HepG2 (cell line): Measurements from ENCODE around the gene RERE. TPM values are rescaled to one million over a fixed set of nuclear protein-coding genes. Genes with fewer than 3 reads are reported as not detected.
A peak's percentile ranks its signal among the peaks of the same experiment; 100 is the strongest.

Source experiments
- CREB1 ChIP-seq, 2 experiments: fragments of 450-650 bp in 1 of 2; IDR thresholded peaks; 2 replicates each; pipeline ENCODE4 v1.6.1; 2016 to 2017; ENCODE audit warnings: control low read depth in 1 of 2, mild to moderate bottlenecking in 1 of 2, missing compliant biosample characterization in 1 of 2, missing genetic modification characterization in 1 of 2
- DZIP1 ChIP-seq: sonication (generic); formaldehyde crosslinking; IDR thresholded peaks from 2 replicates; pipeline ENCODE4 v1.5.0; 2020; ENCODE audit warnings: mild to moderate bottlenecking, missing genetic modification reagents
- ELF4 ChIP-seq: sonication (generic); formaldehyde crosslinking; IDR thresholded peaks from 2 replicates; pipeline ENCODE4 v1.5.0; 2020; ENCODE audit warnings: missing genetic modification reagents, mild to moderate bottlenecking, moderate library complexity, borderline replicate concordance
- HCFC1 ChIP-seq: fragments of 150-350 bp; IDR thresholded peaks from 2 replicates; pipeline ENCODE4 v1.6.1; 2014; ENCODE audit warnings: low read depth, low read length
- IRX3 ChIP-seq: sonication (generic); formaldehyde crosslinking; IDR thresholded peaks from 2 replicates; pipeline ENCODE4 v1.8.1; 2023; ENCODE audit warnings: mild to moderate bottlenecking, low read depth, missing genetic modification reagents, borderline replicate concordance
- JUN ChIP-seq: sonication (generic); formaldehyde crosslinking; IDR thresholded peaks from 2 replicates; pipeline ENCODE4 v1.4.0; 2020; ENCODE audit warnings: mild to moderate bottlenecking, missing genetic modification reagents
- KLF12 ChIP-seq: sonication (generic); formaldehyde crosslinking; IDR thresholded peaks from 2 replicates; pipeline ENCODE4 v1.4.0; 2020; ENCODE audit warnings: missing genetic modification reagents, borderline replicate concordance
- MAFG ChIP-seq: sonication (generic); formaldehyde crosslinking; IDR thresholded peaks from 2 replicates; pipeline ENCODE4 v1.5.1; 2020; ENCODE audit warnings: mild to moderate bottlenecking, missing genetic modification reagents
- NONO ChIP-seq, 2 experiments: fragments of 450-650 bp in 1 of 2; sonication (generic) in 1 of 2; formaldehyde crosslinking in 1 of 2; IDR thresholded peaks in 1 of 2; conservative IDR thresholded peaks in 1 of 2; 2 replicates each; pipeline versions ENCODE4 v1.6.1 to v1.8.0; 2017 to 2022; ENCODE audit warnings: mild to moderate bottlenecking in 1 of 2, missing genetic modification reagents in 1 of 2, moderate library complexity in 1 of 2
- SKI ChIP-seq: fragments of 450-650 bp; IDR thresholded peaks from one replicate; pipeline ENCODE4 v1.6.1; 2018; ENCODE audit warnings: mild to moderate bottlenecking; ENCODE audit not compliant: partially characterized antibody
- ZNF780A ChIP-seq: sonication (generic); formaldehyde crosslinking; IDR thresholded peaks from 2 replicates; pipeline ENCODE4 v1.8.0; 2022; ENCODE audit warnings: mild to moderate bottlenecking, missing genetic modification reagents, moderate library complexity
- polyA plus RNA-seq, 8 experiments: library from polyadenylated mRNA; depleted of rRNA in 3 of 8; stranded (reverse) in 7 of 8; unstranded in 1 of 8; fragments of >200 nt; fragmentation: Illumina TruSeq in 4 of 8; extraction: Trizol in 4 of 8; gene quantifications; 2 replicates each; pipeline versions ENCODE4 v1.2.1 to v1.2.3, GENCODE V29; 2011 to 2016; ENCODE audit warnings: low read depth in 4 of 8, missing spikeins in 1 of 8, mixed read lengths in 1 of 8; ENCODE audit not compliant: insufficient read depth in 1 of 8
- total RNA-seq, 5 experiments: library from RNA; depleted of rRNA; stranded (reverse); fragments of >200 nt; fragmentation: Illumina TruSeq; extraction: Trizol; gene quantifications; 2 replicates each; pipeline ENCODE4 v1.2.3, GENCODE V29; 2016; ENCODE audit warnings: low read depth in 1 of 5
- TF ChIP-seq, protein P1 (sequence below): IDR thresholded peaks from 2 replicates; pipeline ENCODE4 v1.6.1; 2018; ENCODE audit warnings: missing genetic modification reagents, mild to moderate bottlenecking, missing compliant biosample characterization
- TF ChIP-seq, protein P2 (sequence below): sonication (generic); formaldehyde crosslinking; conservative IDR thresholded peaks from 2 replicates; pipeline ENCODE4 v1.4.0; 2020; ENCODE audit warnings: missing genetic modification reagents
- TF ChIP-seq, protein P3 (sequence below): sonication (generic); formaldehyde crosslinking; IDR thresholded peaks from 2 replicates; pipeline ENCODE4 v1.4.0; 2020; ENCODE audit warnings: missing genetic modification reagents
- TF ChIP-seq, protein P4 (sequence below): sonication (generic); formaldehyde crosslinking; IDR thresholded peaks from 2 replicates; pipeline ENCODE4 v1.4.0; 2020; ENCODE audit warnings: missing genetic modification reagents

The RERE gene
- total and polyA plus RNA-seq, 2 of the 13 experiments (the other 11 are each of a cell fraction or from before 2014, with no cell fraction given), result 18.3 to 21.9 TPM

DNA sequence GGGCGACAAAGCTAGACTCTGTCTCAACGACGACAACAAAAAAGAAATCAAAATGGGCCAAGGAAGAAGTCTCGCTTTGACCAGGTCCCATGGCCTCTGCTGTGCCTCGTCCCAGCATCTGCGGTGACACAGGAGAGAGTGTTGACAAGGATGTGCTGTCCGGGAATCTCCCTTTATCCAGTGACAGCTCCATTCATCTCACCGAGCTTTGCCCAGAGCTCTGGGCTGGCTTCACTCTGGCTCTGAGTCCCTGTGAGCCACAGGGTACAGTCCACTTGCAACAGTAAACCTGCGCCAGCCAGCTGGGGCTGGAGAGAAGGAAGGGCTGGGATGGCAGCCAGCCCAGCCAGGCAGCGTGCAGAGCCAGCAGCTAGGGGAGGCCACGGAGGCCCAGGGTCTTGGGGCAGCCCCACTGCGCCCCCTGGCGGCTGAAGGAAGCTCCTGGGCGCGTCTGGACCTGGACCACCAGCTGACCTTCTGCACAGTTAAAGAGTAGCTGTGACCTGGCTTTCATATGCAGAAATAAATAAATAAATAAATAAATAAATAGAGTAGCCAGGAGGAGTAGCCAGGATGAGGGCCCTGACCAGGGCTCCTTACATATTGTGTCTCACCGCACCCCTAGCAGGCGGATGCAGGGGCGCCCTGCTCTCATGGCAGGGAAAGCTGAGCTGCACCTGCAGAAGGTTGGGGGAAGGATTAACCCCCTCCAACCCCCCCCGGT, 31.4 kb upstream of the RERE start (continued):
- TF ChIP-seq IRX3 (CRISPR knock-in tag), result no peak
- no peak for TF ChIP-seq CREB1 (IDR thresholded peaks at IDR 0.05)
- TF ChIP-seq CREB1 (CRISPR knock-in tag; IDR thresholded peaks at IDR 0.05), result peak; percentile 57
- TF ChIP-seq MAFG (CRISPR knock-in tag), result no peak
- TF ChIP-seq, protein P1, sequence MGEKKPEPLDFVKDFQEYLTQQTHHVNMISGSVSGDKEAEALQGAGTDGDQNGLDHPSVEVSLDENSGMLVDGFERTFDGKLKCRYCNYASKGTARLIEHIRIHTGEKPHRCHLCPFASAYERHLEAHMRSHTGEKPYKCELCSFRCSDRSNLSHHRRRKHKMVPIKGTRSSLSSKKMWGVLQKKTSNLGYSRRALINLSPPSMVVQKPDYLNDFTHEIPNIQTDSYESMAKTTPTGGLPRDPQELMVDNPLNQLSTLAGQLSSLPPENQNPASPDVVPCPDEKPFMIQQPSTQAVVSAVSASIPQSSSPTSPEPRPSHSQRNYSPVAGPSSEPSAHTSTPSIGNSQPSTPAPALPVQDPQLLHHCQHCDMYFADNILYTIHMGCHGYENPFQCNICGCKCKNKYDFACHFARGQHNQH (CRISPR knock-in tag), result peak; percentile 83
- TF ChIP-seq DZIP1 (CRISPR knock-in tag), result no peak
- peak; percentile 69 for TF ChIP-seq SKI
- TF ChIP-seq, protein P2, sequence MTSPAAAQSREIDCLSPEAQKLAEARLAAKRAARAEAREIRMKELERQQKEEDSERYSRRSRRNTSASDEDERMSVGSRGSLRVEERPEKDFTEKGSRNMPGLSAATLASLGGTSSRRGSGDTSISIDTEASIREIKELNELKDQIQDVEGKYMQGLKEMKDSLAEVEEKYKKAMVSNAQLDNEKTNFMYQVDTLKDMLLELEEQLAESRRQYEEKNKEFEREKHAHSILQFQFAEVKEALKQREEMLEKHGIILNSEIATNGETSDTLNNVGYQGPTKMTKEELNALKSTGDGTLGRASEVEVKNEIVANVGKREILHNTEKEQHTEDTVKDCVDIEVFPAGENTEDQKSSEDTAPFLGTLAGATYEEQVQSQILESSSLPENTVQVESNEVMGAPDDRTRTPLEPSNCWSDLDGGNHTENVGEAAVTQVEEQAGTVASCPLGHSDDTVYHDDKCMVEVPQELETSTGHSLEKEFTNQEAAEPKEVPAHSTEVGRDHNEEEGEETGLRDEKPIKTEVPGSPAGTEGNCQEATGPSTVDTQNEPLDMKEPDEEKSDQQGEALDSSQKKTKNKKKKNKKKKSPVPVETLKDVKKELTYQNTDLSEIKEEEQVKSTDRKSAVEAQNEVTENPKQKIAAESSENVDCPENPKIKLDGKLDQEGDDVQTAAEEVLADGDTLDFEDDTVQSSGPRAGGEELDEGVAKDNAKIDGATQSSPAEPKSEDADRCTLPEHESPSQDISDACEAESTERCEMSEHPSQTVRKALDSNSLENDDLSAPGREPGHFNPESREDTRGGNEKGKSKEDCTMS, result no peak
- no peak for TF ChIP-seq ELF4
- TF ChIP-seq, protein P3, sequence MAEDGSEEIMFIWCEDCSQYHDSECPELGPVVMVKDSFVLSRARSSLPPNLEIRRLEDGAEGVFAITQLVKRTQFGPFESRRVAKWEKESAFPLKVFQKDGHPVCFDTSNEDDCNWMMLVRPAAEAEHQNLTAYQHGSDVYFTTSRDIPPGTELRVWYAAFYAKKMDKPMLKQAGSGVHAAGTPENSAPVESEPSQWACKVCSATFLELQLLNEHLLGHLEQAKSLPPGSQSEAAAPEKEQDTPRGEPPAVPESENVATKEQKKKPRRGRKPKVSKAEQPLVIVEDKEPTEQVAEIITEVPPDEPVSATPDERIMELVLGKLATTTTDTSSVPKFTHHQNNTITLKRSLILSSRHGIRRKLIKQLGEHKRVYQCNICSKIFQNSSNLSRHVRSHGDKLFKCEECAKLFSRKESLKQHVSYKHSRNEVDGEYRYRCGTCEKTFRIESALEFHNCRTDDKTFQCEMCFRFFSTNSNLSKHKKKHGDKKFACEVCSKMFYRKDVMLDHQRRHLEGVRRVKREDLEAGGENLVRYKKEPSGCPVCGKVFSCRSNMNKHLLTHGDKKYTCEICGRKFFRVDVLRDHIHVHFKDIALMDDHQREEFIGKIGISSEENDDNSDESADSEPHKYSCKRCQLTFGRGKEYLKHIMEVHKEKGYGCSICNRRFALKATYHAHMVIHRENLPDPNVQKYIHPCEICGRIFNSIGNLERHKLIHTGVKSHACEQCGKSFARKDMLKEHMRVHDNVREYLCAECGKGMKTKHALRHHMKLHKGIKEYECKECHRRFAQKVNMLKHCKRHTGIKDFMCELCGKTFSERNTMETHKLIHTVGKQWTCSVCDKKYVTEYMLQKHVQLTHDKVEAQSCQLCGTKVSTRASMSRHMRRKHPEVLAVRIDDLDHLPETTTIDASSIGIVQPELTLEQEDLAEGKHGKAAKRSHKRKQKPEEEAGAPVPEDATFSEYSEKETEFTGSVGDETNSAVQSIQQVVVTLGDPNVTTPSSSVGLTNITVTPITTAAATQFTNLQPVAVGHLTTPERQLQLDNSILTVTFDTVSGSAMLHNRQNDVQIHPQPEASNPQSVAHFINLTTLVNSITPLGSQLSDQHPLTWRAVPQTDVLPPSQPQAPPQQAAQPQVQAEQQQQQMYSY (CRISPR knock-in tag), result peak; percentile 29; the same call in 1 of the 2 replicates
- TF ChIP-seq KLF12 (CRISPR knock-in tag), result no peak
- no peak for TF ChIP-seq HCFC1
- no peak for TF ChIP-seq ZNF780A (CRISPR knock-in tag)
- TF ChIP-seq, protein P4, sequence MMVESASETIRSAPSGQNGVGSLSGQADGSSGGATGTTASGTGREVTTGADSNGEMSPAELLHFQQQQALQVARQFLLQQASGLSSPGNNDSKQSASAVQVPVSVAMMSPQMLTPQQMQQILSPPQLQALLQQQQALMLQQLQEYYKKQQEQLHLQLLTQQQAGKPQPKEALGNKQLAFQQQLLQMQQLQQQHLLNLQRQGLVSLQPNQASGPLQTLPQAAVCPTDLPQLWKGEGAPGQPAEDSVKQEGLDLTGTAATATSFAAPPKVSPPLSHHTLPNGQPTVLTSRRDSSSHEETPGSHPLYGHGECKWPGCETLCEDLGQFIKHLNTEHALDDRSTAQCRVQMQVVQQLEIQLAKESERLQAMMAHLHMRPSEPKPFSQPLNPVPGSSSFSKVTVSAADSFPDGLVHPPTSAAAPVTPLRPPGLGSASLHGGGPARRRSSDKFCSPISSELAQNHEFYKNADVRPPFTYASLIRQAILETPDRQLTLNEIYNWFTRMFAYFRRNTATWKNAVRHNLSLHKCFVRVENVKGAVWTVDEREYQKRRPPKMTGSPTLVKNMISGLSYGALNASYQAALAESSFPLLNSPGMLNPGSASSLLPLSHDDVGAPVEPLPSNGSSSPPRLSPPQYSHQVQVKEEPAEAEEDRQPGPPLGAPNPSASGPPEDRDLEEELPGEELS (CRISPR knock-in tag), result peak; percentile 40
- TF ChIP-seq JUN (CRISPR knock-in tag), result no peak
- no peak for TF ChIP-seq NONO (IDR thresholded peaks at IDR 0.05)
- TF ChIP-seq NONO (CRISPR knock-in tag; conservative IDR thresholded peaks at IDR 0.05), result peak; percentile 66; the same call in 1 of the 2 replicates
